Activated CD4-positive, alpha-beta memory T cell treated with anti-CD3 and anti-CD28 coated beads for 36 hours (primary cell): ENCODE measurements around the gene HERPUD2. TPM values are rescaled to one million over a fixed set of nuclear protein-coding genes. Genes with fewer than 3 reads are reported as not detected.
A peak's percentile ranks its signal among the peaks of the same experiment; 100 is the strongest.

ENCODE experiments used
- CTCF ChIA-PET: fragments of 350-600 bp; sonication (Branson Sonifier 250); formaldehyde crosslinking; loops from one replicate; lab custom pipeline; 2021; ENCODE audit warnings: antibody characterized with exemption, inconsistent platforms; lab: Charles Lee
- POLR2A ChIA-PET: fragments of 350-600 bp; sonication (Branson Sonifier 250); formaldehyde crosslinking; loops from one replicate; lab custom pipeline; 2021; ENCODE audit warnings: antibody characterized with exemption; lab: Charles Lee
- DNase-seq: peaks from one replicate; pipeline ENCODE4 v3.0.0-alpha.2; 2020
- H3K27ac Mint-ChIP-seq: one replicate; pipeline ENCODE4 v1.8.0; 2021; ENCODE audit warnings: mixed read lengths
- H3K27me3 Mint-ChIP-seq: one replicate; pipeline ENCODE4 v1.8.0; 2021; ENCODE audit warnings: mixed read lengths
- H3K36me3 Mint-ChIP-seq: one replicate; pipeline ENCODE4 v1.8.0; 2021; ENCODE audit warnings: mixed read lengths
- H3K4me1 Mint-ChIP-seq: one replicate; pipeline ENCODE4 v1.8.0; 2021; ENCODE audit warnings: low read depth, mixed read lengths
- H3K4me3 Mint-ChIP-seq: one replicate; pipeline ENCODE4 v1.8.0; 2021; ENCODE audit warnings: mild to moderate bottlenecking, mixed read lengths
- H3K9me3 Mint-ChIP-seq: one replicate; pipeline ENCODE4 v1.8.0; 2021; ENCODE audit warnings: mixed read lengths
- intact Hi-C: fragments of 100-400 bp; cut with micrococcal nuclease; formaldehyde crosslinking; loops from one replicate; pipeline ENCODE4 v1.15.1; 2023
- total RNA-seq, 2 experiments: library from RNA; stranded (reverse); gene quantifications; one replicate each; pipeline ENCODE4 v1.2.3, GENCODE V29; 2021

Gene HERPUD2, protein sequence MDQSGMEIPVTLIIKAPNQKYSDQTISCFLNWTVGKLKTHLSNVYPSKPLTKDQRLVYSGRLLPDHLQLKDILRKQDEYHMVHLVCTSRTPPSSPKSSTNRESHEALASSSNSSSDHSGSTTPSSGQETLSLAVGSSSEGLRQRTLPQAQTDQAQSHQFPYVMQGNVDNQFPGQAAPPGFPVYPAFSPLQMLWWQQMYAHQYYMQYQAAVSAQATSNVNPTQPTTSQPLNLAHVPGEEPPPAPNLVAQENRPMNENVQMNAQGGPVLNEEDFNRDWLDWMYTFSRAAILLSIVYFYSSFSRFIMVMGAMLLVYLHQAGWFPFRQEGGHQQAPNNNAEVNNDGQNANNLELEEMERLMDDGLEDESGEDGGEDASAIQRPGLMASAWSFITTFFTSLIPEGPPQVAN
- total RNA-seq = 10 to 100 TPM; 26.2 to 29.6 TPM

DNA sequence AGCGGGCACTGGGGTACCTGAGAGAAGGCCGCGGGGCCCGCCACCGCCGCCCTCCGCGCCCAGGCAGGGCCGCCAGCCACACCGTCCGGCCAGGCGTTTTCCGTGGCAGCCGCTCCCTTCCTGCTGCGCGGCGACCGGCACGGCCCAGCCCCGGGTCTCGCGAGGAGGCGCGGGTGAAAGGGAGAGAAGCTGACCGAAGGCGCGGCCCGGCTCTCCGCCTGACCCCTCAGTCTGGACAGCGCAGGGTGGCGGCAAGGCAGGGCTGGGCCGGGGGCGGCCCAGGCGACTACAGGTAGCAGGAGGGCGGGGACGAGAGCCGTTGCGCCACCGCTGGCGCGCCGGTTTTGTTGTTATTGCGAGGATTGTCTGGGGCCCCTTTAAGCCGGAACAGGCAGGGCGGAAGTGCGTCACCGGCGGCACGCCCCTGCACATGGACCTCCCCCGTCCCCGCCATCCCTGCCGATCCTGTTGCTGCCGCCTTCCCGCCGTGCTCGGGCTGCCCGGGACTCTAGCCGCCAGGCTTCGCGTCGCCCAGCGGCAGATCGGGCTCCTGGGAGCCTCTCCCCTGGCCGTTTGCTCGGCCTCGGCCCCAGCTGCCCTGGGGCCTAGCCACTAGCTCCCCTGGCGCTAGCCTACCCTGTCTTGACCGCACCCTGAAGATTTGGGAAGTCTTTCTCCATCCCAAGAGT lies at the start of gene HERPUD2:
Gene HERPUD2, minus strand, starts transcription at position 352 of the 689 bp plus-strand sequence. CDS start 805 bp downstream, outside the sequence.
- intact Hi-C loops = loop anchor here (1.0 to 10.0 kb wide), 7 partner anchors 14 to 1750 kb away; partner anchors contain the start of genes DPY19L1, ELMO1 and SEPTIN7
- H3K27me3 Mint-ChIP-seq = no peaks in the 10 kb centered on the region
- no peaks in the 10 kb centered on the region for H3K9me3 Mint-ChIP-seq
- DNase-seq = peak; percentile 95
- ChIA-PET CTCF (interaction anchor here (1.0 to 3.8 kb wide), 6 partner anchors 12 to 222 kb away, joined by 3 to 26 read pairs (median 3); partner anchors contain the start of gene SEPTIN7), POLR2A (interaction anchor here (0.6 to 5.3 kb wide), 8 partner anchors 13 to 146 kb away, joined by 3 to 70 read pairs (median 4); partner anchors contain the start of gene SEPTIN7)
- H3K27ac Mint-ChIP-seq = peak within 1 kb of the TSS; percentile 98
- H3K36me3 Mint-ChIP-seq = peaks cover 10% of the 10 kb centered on the region
- peak within 1 kb of the TSS; percentile 93 for H3K4me3 Mint-ChIP-seq
- peaks cover 45% of the 10 kb centered on the region for H3K4me1 Mint-ChIP-seq

DNA sequence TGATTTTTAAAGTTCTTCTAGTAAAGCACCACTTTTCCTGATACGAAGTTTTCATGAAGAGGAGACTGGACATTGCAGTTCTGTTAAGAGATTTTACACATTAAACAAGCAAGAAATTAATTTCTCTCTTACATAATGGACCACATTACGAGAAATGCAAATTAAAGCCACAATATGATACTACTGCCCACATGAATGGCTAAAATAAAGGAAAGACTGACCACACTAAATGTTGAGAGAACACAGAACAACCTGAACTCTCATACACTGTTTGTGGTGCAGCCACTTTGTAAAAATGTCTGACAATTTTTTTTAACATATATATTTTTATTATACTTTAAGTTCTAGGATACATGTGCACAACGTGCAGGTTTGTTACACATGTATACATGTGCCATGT lies 44.0 kb upstream of the HERPUD2 start:
- POLR2A ChIA-PET = no interaction called here
- intact Hi-C loops = no loop called here
- no peak overlapping the region for H3K27ac Mint-ChIP-seq

DNA sequence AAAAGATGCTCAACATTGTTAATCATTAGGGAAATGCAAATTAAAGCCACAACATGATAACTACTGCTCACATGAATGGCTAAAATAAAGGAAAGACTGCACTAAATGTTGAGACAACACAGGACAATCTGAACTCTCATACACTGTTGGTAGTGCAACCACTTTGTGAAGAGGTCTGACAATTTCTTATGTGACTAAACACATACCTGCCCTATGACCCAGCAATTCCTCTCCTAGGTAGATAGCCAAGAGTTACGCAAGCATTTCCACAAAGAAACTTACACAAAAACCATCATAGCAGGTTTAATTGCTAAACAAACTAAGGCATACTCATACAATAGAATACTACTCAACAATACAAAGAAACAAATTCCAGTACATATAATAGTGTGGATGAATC lies 41.8 kb upstream of the HERPUD2 start:
- Mint-ChIP-seq H3K36me3 (no peaks in the 10 kb centered on the region), H3K4me3 (no peak overlapping the region), H3K9me3 (peaks cover 3% of the 10 kb centered on the region), H3K27me3 (peaks cover 2% of the 10 kb centered on the region), H3K4me1 (peaks cover 4% of the 10 kb centered on the region), H3K27ac (no peak overlapping the region)
- no peak for DNase-seq
- intact Hi-C loops = no loop called here
- ChIA-PET POLR2A (no interaction called here), CTCF (no interaction called here)

More for the DNA sequence above, 44.0 kb upstream of the HERPUD2 start:
- CTCF ChIA-PET = no interaction called here
- Mint-ChIP-seq H3K9me3 (peaks cover 10% of the 10 kb centered on the region), H3K4me1 (no peaks in the 10 kb centered on the region), H3K36me3 (peaks cover 4% of the 10 kb centered on the region), H3K4me3 (no peak overlapping the region), H3K27me3 (peaks cover 2% of the 10 kb centered on the region)
- DNase-seq = no peak

DNA sequence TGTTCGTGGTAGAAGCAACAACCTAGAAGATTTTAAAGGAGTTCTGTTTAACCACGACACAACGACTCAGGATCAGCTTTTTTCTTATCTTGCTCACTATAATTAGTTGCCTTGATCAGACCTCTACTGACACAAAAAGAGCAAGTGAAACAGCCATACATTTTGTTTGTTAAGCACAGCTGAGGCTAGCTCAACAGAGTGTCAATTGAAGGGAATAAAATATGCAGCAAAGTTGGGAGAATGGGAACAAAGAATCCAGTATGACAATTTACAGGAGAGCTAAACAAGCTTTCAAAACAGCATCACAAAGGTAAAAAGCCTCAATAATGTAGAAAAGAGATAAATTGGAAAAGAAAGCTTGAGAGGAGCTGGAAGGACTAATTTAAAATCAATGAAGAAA lies 40.5 kb upstream of the HERPUD2 start:
- Mint-ChIP-seq H3K27ac (no peak overlapping the region), H3K9me3 (peaks cover under 1% of the 10 kb centered on the region), H3K4me1 (peaks cover 6% of the 10 kb centered on the region), H3K27me3 (peaks cover 2% of the 10 kb centered on the region), H3K36me3 (no peaks in the 10 kb centered on the region), H3K4me3 (no peak overlapping the region)
- ChIA-PET CTCF (no interaction called here), POLR2A (interaction anchor here (1.0 kb wide), 1 partner anchor 65 kb away, joined by 4 read pairs; the partner anchor contains the start of gene SEPTIN7)
- DNase-seq = no peak
- intact Hi-C loops = no loop called here

DNA sequence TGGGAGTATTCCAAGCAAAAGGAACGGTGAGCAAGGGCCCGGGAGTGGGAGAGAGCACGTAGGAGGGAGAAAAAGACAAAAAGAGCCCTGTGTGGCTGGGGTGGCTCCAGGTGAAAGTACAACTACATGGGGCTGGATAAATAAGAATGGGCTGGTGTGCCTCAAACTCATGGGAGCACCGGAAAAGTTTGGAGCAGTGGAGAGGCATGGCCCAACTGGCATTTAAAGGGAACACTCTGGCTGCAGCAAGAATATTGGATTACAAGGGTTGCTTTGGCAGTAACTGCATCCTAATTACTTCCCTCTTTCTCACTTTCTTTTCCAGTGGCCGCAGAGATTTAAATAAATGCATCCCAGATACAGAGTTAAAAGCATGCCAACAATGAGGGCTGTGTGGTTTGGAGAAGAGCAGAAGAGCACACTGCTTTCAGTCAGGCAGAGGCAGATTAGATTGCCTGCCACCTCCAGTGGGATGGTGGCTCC lies 39.1 kb upstream of the HERPUD2 start:
- no peak overlapping the region for H3K4me3 Mint-ChIP-seq
- no peaks in the 10 kb centered on the region for H3K9me3 Mint-ChIP-seq
- ChIA-PET CTCF (no interaction called here), POLR2A (no interaction called here)
- H3K4me1 Mint-ChIP-seq = peaks cover 19% of the 10 kb centered on the region
- peaks cover 2% of the 10 kb centered on the region for H3K27me3 Mint-ChIP-seq
- H3K27ac Mint-ChIP-seq = no peak overlapping the region
- no peak for DNase-seq
- no peaks in the 10 kb centered on the region for H3K36me3 Mint-ChIP-seq
- intact Hi-C loops = no loop called here

GRCh38 chr7:35731349-35731748 lies 36.4 kb upstream of the HERPUD2 start:
- Mint-ChIP-seq H3K4me3 (no peak overlapping the region), H3K27me3 (peaks cover 6% of the 10 kb centered on the region), H3K27ac (no peak overlapping the region), H3K9me3 (no peaks in the 10 kb centered on the region), H3K36me3 (no peaks in the 10 kb centered on the region), H3K4me1 (peaks cover 44% of the 10 kb centered on the region)
- no peak for DNase-seq
- intact Hi-C loops = no loop called here
- POLR2A ChIA-PET = no interaction called here
- CTCF ChIA-PET = no interaction called here

GRCh38 chr7:35729061-35729783 lies 34.3 kb upstream of the HERPUD2 start:
- Mint-ChIP-seq H3K36me3 (no peaks in the 10 kb centered on the region), H3K9me3 (no peaks in the 10 kb centered on the region), H3K4me3 (no peak overlapping the region), H3K4me1 (peaks cover 61% of the 10 kb centered on the region), H3K27ac (peak overlapping the region; percentile 15), H3K27me3 (peaks cover 3% of the 10 kb centered on the region)
- intact Hi-C loops = loop anchor here (1.0 to 10.0 kb wide), 3 partner anchors 72 to 694 kb away; partner anchors contain the start of genes DPY19L1 and SEPTIN7
- CTCF ChIA-PET = interaction anchor here (0.6 to 6.7 kb wide), 5 partner anchors 19 to 108 kb away, joined by 3 to 46 read pairs (median 3); partner anchors contain the start of gene SEPTIN7
- POLR2A ChIA-PET = interaction anchor here (0.6 to 6.3 kb wide), 6 partner anchors 24 to 74 kb away, joined by 3 to 35 read pairs (median 4); partner anchors contain the start of genes HERPUD2 and SEPTIN7
- peak; percentile 68 for DNase-seq

GRCh38 chr7:35728412-35729060 lies 33.6 kb upstream of the HERPUD2 start:
- intact Hi-C loops = loop anchor here (1.0 to 10.0 kb wide), 3 partner anchors 73 to 694 kb away; partner anchors contain the start of genes DPY19L1 and SEPTIN7
- POLR2A ChIA-PET = interaction anchor here (0.6 to 6.3 kb wide), 4 partner anchors 24 to 72 kb away, joined by 3 to 35 read pairs (median 8); partner anchors contain the start of genes HERPUD2 and SEPTIN7
- H3K4me1 Mint-ChIP-seq = peaks cover 68% of the 10 kb centered on the region
- H3K27ac Mint-ChIP-seq = peak overlapping the region; percentile 20
- no peak for DNase-seq
- H3K27me3 Mint-ChIP-seq = peaks cover 3% of the 10 kb centered on the region
- no peak overlapping the region for H3K4me3 Mint-ChIP-seq
- no peaks in the 10 kb centered on the region for H3K9me3 Mint-ChIP-seq
- CTCF ChIA-PET = interaction anchor here (1.0 to 6.7 kb wide), 3 partner anchors 19 to 73 kb away, joined by 6 to 46 read pairs (median 10); partner anchors contain the start of gene SEPTIN7
- H3K36me3 Mint-ChIP-seq = no peaks in the 10 kb centered on the region

- peaks cover 3% of the 10 kb centered on the region for H3K27me3 Mint-ChIP-seq
- ChIA-PET POLR2A (interaction anchor here (0.6 to 6.3 kb wide), 3 partner anchors 28 to 73 kb away, joined by 3 to 35 read pairs (median 12); partner anchors contain the start of genes HERPUD2 and SEPTIN7), CTCF (interaction anchor here (1.1 to 6.7 kb wide), 7 partner anchors 18 to 163 kb away, joined by 3 to 46 read pairs (median 6); partner anchors contain the start of gene SEPTIN7)
- H3K4me3 Mint-ChIP-seq = no peak overlapping the region
- peak; percentile 66 for DNase-seq
- H3K9me3 Mint-ChIP-seq = no peaks in the 10 kb centered on the region
- no peaks in the 10 kb centered on the region for H3K36me3 Mint-ChIP-seq
- H3K27ac Mint-ChIP-seq = no peak overlapping the region
- H3K4me1 Mint-ChIP-seq = peaks cover 75% of the 10 kb centered on the region
- intact Hi-C loops = loop anchor here (10.0 kb wide), 2 partner anchors 557 to 693 kb away; partner anchors contain the start of gene DPY19L1
These were observed 32.6 kb upstream of the HERPUD2 start for GRCh38 chr7:35727571-35727970.

GRCh38 chr7:35726654-35727053 lies 31.7 kb upstream of the HERPUD2 start:
- intact Hi-C loops = loop anchor here (10.0 kb wide), 2 partner anchors 558 to 692 kb away; partner anchors contain the start of gene DPY19L1
- H3K36me3 Mint-ChIP-seq = no peaks in the 10 kb centered on the region

More at GRCh38 chr7:35726654-35727053, 31.7 kb upstream of the HERPUD2 start:
- Mint-ChIP-seq H3K4me1 (peaks cover 82% of the 10 kb centered on the region), H3K27ac (no peak overlapping the region), H3K4me3 (no peak overlapping the region), H3K27me3 (peaks cover 3% of the 10 kb centered on the region), H3K9me3 (no peaks in the 10 kb centered on the region)
- POLR2A ChIA-PET = interaction anchor here (6.3 kb wide), 1 partner anchor 74 kb away, joined by 35 read pairs; the partner anchor contains the start of gene SEPTIN7
- CTCF ChIA-PET = interaction anchor here (1.1 to 6.7 kb wide), 8 partner anchors 17 to 164 kb away, joined by 3 to 46 read pairs (median 6); partner anchors contain the start of gene SEPTIN7
- DNase-seq = no peak
